ENCODE measurements around the gene HDAC10.
A peak's percentile ranks its signal among the peaks of the same experiment; 100 is the strongest.
"Not testable (repeated sequence)": the region's sequence is repeated elsewhere in the genome, so short reads cannot be mapped to it uniquely, and the experiment has no call there.

The HDAC10 gene

GRCh38 chr22:50285568-50286229, 34.6 kb upstream of the HDAC10 start:
- DNase-seq = no peak

- DNase-seq = no peak
Observed at GRCh38 chr22:50284479-50284878, 33.4 kb upstream of the HDAC10 start.

GRCh38 chr22:50283821-50284220, 32.8 kb upstream of the HDAC10 start:
- DNase-seq = no peak

- peak; percentile 56 for DNase-seq
Observed at GRCh38 chr22:50282361-50283155, 31.5 kb upstream of the HDAC10 start.

GRCh38 chr22:50281957-50282356, 30.9 kb upstream of the HDAC10 start:
- no peak for DNase-seq

GRCh38 chr22:50281384-50281760, 30.3 kb upstream of the HDAC10 start:
- DNase-seq = no peak

GRCh38 chr22:50280708-50281383, 29.8 kb upstream of the HDAC10 start:
- no peak for DNase-seq

GRCh38 chr22:50280022-50280707, 29.1 kb upstream of the HDAC10 start:
- DNase-seq = no peak

GRCh38 chr22:50278956-50279619, 28.0 kb upstream of the HDAC10 start:
- DNase-seq = no peak

GRCh38 chr22:50278461-50278860, 27.4 kb upstream of the HDAC10 start:
- DNase-seq = no peak

GRCh38 chr22:50277761-50278160, 26.7 kb upstream of the HDAC10 start:
- DNase-seq = no peak

- no peak for DNase-seq
Observed at GRCh38 chr22:50276143-50276542, 25.1 kb upstream of the HDAC10 start.

GRCh38 chr22:50275181-50276055, 24.4 kb upstream of the HDAC10 start:
- no peak for DNase-seq

GRCh38 chr22:50274771-50275170, 23.7 kb upstream of the HDAC10 start:
- DNase-seq = no peak

GRCh38 chr22:50274311-50274710, 23.2 kb upstream of the HDAC10 start:
- DNase-seq = peak; percentile 59

- not testable (repeated sequence) for DNase-seq
Observed at GRCh38 chr22:50273781-50274180, 22.7 kb upstream of the HDAC10 start.

- not testable (repeated sequence) for DNase-seq
Observed at GRCh38 chr22:50273352-50273751, 22.3 kb upstream of the HDAC10 start.

GRCh38 chr22:50272044-50272802, 21.2 kb upstream of the HDAC10 start:
- DNase-seq = no peak

- DNase-seq = peak; percentile 34
Observed at GRCh38 chr22:50271519-50271970, 20.5 kb upstream of the HDAC10 start.

GRCh38 chr22:50270666-50271394, 19.8 kb upstream of the HDAC10 start:
- peak; percentile 59 for DNase-seq
